Transverse colon (tissue), 4 donors: ENCODE measurements around the gene INCENP. TPM values are rescaled to one million over a fixed set of nuclear protein-coding genes. Genes with fewer than 3 reads are reported as not detected.

ENCODE experiments used
- DNase-seq: peaks from one replicate; pipeline ENCODE4 v3.0.0-alpha.2; 2019
- H3K27ac ChIP-seq, 4 donors: fragments of 200-600 bp; sonication (generic); 2 replicates each; pipeline ENCODE4 v1.5.1; 2016 to 2018; ENCODE audit warnings: inconsistent platforms in 4 of 4
- H3K27me3 ChIP-seq: fragments of 200-600 bp; sonication (generic); 2 replicates; pipeline ENCODE4 v1.5.1; 2017; ENCODE audit warnings: inconsistent platforms
- H3K36me3 ChIP-seq, 4 donors: fragments of 200-600 bp; sonication (generic); 2 replicates each; pipeline ENCODE4 v1.5.1; 2017 to 2019; ENCODE audit warnings: inconsistent platforms in 4 of 4
- H3K4me1 ChIP-seq, 4 donors: fragments of 200-600 bp; sonication (generic); 2 replicates each; pipeline ENCODE4 v1.5.1; 2017 to 2020; ENCODE audit warnings: inconsistent platforms in 4 of 4
- H3K4me3 ChIP-seq, 4 donors: fragments of 200-600 bp; sonication (generic); 1 replicate in 1 of 4; 2 replicates in 3 of 4; pipeline versions ENCODE4 v1.5.1 to v1.6.1; 2017 to 2019; ENCODE audit warnings: inconsistent platforms in 4 of 4
- H3K9me3 ChIP-seq, 2 donors: fragments of 200-600 bp; sonication (generic); 2 replicates each; pipeline ENCODE4 v1.5.1; 2017 to 2019; ENCODE audit warnings: inconsistent platforms in 2 of 2
- EP300 ChIP-seq: sonication (generic); formaldehyde crosslinking; IDR thresholded peaks from one replicate; pipeline ENCODE4 v1.6.1; 2017; ENCODE audit warnings: antibody characterized with exemption, low read depth
- POLR2A ChIP-seq: fragments of 450-650 bp; IDR thresholded peaks from one replicate; pipeline ENCODE4 v1.6.1; 2016; ENCODE audit warnings: antibody characterized with exemption, mild to moderate bottlenecking, moderate library complexity
- POLR2AphosphoS5 ChIP-seq, 3 donors: sonication (generic); formaldehyde crosslinking; IDR thresholded peaks; one replicate each; pipeline ENCODE4 v1.6.1; 2016; ENCODE audit warnings: antibody characterized with exemption in 3 of 3
- WGBS, 2 donors: methylation state at CpG; one replicate each; pipeline ENCODE4 v1.1.5; 2018; ENCODE audit warnings: low coverage in 1 of 2; 5-methylcytosine and 5-hydroxymethylcytosine counted together
- in situ Hi-C, 4 donors: fragments of 200-750 bp; cut with MboI; loops; one replicate each; pipeline versions ENCODE4 v1.15.0 to v1.15.1; 2017; ENCODE audit warnings: low sequenced_read_pairs in 3 of 4, low pct_ligation_motif_present in 1 of 4, low pct_unique_long_range_greater_than_20kb in 1 of 4
- intact Hi-C: fragments of 100-400 bp; cut with DNase I; formaldehyde crosslinking; loops from one replicate; pipeline ENCODE4 v1.15.1; 2023; ENCODE audit warnings: low total_unique reads
- total RNA-seq, 4 donors: library from RNA; depleted of rRNA; stranded (reverse); fragments of >200 nt; gene quantifications; one replicate each; pipeline ENCODE4 v1.1.0, GENCODE V29; 2016
- TF ChIP-seq, protein P1 (sequence below), 5 experiments: fragments of 200-600 bp in 3 of 5; fragments of 450-650 bp in 2 of 5; sonication (generic) in 3 of 5; IDR thresholded peaks; 1 replicate in 2 of 5; 2 replicates in 3 of 5; pipeline ENCODE4 v1.5.1; 2016 to 2017; ENCODE audit warnings: antibody characterized with exemption in 5 of 5, inconsistent platforms in 3 of 5, mild to moderate bottlenecking in 2 of 5, moderate library complexity in 1 of 5

INCENP gene
- total RNA-seq, 4 donors from 2014 or later = 10.5 to 38.9 (median 26.1) TPM

- in situ Hi-C loops (loop anchor here in 2 of 4 donors (25.0 kb wide), 1 partner anchor 332 kb away; the partner anchor contains the start of genes FEN1 (in 2 of the 2) and TMEM258 (in 2 of the 2)), intact Hi-C loops (no loop called here)
- H3K4me1 ChIP-seq = peaks cover 0 to 4% (median 1%) of the 10 kb centered on the region in 4 donors
- TF ChIP-seq POLR2AphosphoS5 (IDR thresholded peaks at IDR 0.05) (no peak), POLR2A (no peak), EP300 (no peak)
- TF ChIP-seq, protein P1, sequence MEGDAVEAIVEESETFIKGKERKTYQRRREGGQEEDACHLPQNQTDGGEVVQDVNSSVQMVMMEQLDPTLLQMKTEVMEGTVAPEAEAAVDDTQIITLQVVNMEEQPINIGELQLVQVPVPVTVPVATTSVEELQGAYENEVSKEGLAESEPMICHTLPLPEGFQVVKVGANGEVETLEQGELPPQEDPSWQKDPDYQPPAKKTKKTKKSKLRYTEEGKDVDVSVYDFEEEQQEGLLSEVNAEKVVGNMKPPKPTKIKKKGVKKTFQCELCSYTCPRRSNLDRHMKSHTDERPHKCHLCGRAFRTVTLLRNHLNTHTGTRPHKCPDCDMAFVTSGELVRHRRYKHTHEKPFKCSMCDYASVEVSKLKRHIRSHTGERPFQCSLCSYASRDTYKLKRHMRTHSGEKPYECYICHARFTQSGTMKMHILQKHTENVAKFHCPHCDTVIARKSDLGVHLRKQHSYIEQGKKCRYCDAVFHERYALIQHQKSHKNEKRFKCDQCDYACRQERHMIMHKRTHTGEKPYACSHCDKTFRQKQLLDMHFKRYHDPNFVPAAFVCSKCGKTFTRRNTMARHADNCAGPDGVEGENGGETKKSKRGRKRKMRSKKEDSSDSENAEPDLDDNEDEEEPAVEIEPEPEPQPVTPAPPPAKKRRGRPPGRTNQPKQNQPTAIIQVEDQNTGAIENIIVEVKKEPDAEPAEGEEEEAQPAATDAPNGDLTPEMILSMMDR (IDR thresholded peaks at IDR 0.05) = no peak
- H3K36me3 ChIP-seq = no peaks in the 10 kb centered on the region
- H3K4me3 ChIP-seq = no peak overlapping the region
- H3K27ac ChIP-seq = no peak overlapping the region
- DNase-seq = no peak
- no peaks in the 10 kb centered on the region for H3K27me3 ChIP-seq
- H3K9me3 ChIP-seq = no peaks in the 10 kb centered on the region
- WGBS, 2 donors = 76 to 96% methylated on average over 3 of the region's 3 CpGs
These were observed 4.2 kb upstream of the INCENP start for GRCh38 chr11:62119569-62119968.

- 77 to 86% methylated on average over 2 to 4 of the region's 4 CpGs for whole genome bisulfite sequencing, 2 donors
These were observed 3.8 kb upstream of the INCENP start for GRCh38 chr11:62120001-62120400.

GRCh38 chr11:62120431-62120830 lies 3.4 kb upstream of the INCENP start:
- H3K27me3 ChIP-seq = no peaks in the 10 kb centered on the region
- peaks cover 7 to 12% (median 10%) of the 10 kb centered on the region in 4 donors for H3K4me1 ChIP-seq
- DNase-seq = no peak
- intact Hi-C loops (no loop called here), in situ Hi-C loops (loop anchor here in 2 of 4 donors (25.0 kb wide), 1 partner anchor 333 kb away; the partner anchor contains the start of genes FEN1 (in 2 of the 2) and TMEM258 (in 2 of the 2))
- no peak overlapping the region for H3K4me3 ChIP-seq
- no peak overlapping the region for H3K27ac ChIP-seq
- 86% methylated on average over 5 of the region's 5 CpGs; no CpG with 5 or more reads in 1 of the 2 donors for WGBS, 2 donors
- no peaks in the 10 kb centered on the region for H3K9me3 ChIP-seq
- H3K36me3 ChIP-seq = no peaks in the 10 kb centered on the region
- TF ChIP-seq EP300 = no peak
- TF ChIP-seq POLR2A = no peak
- TF ChIP-seq, protein P1 (IDR thresholded peaks at IDR 0.05) = no peak
- no peak for TF ChIP-seq POLR2AphosphoS5 (IDR thresholded peaks at IDR 0.05)

More at GRCh38 chr11:62120001-62120400, 3.8 kb upstream of the INCENP start:
- Histone ChIP-seq H3K36me3 (no peaks in the 10 kb centered on the region), H3K4me3 (no peak overlapping the region), H3K4me1 (peaks cover 3 to 8% (median 6%) of the 10 kb centered on the region in 4 donors), H3K9me3 (no peaks in the 10 kb centered on the region), H3K27ac (no peak overlapping the region), H3K27me3 (no peaks in the 10 kb centered on the region)
- in situ Hi-C loops = loop anchor here in 2 of 4 donors (25.0 kb wide), 1 partner anchor 333 kb away; the partner anchor contains the start of genes FEN1 (in 2 of the 2) and TMEM258 (in 2 of the 2)
- no peak for DNase-seq
- intact Hi-C loops = no loop called here
- TF ChIP-seq, protein P1 (IDR thresholded peaks at IDR 0.05) = no peak

DNA sequence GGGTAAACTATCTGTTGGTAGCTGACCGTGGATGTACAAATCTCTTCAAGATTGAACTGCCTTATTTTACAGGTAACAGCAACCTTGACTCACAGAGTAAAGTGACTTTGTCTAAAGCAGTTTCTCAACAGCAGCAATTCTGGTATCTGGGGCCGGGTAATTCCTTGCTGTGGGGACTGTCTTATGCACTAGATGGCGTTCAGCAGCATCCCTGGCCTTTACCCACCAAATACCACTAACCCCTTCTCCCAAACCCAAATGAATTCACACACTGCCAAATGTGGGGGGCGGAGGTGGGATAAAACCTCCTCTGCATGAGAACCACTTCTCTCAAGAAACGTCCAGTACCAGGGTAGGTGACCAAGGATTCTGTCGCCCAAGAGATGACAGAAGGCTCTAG lies 1.7 kb upstream of the INCENP start:
- intact Hi-C loops = no loop called here
- DNase-seq = no peak

More for the DNA sequence above, 1.7 kb upstream of the INCENP start:
- no peaks in the 10 kb centered on the region for H3K9me3 ChIP-seq
- H3K27me3 ChIP-seq = no peaks in the 10 kb centered on the region
- in situ Hi-C loops = loop anchor here in 2 of 4 donors (25.0 kb wide), 1 partner anchor 335 kb away; the partner anchor contains the start of genes FEN1 (in 2 of the 2) and TMEM258 (in 2 of the 2)
- H3K27ac ChIP-seq = no peak overlapping the region
- peaks cover 7 to 16% (median 14%) of the 10 kb centered on the region in 4 donors for H3K4me1 ChIP-seq
- TF ChIP-seq EP300 (no peak), POLR2AphosphoS5 (IDR thresholded peaks at IDR 0.05) (no peak), POLR2A (no peak)
- TF ChIP-seq, protein P1 (IDR thresholded peaks at IDR 0.05) = no peak
- 66 to 77% methylated on average over 5 to 6 of the region's 6 CpGs for WGBS, 2 donors
- no peaks in the 10 kb centered on the region for H3K36me3 ChIP-seq
- H3K4me3 ChIP-seq = no peak overlapping the region
